MCF 10A (cell line): ENCODE results near the gene PCYT2. TPM values are rescaled to one million over a fixed set of nuclear protein-coding genes. Genes with fewer than 3 reads are reported as not detected.
A peak's percentile ranks its signal among the peaks of the same experiment; 100 is the strongest.

Source experiments
- BruUV-seq: library from RNA; stranded (reverse); fragments of 400-500 nt; replicated peaks from 2 replicates; lab custom pipeline; 2021; lab: Mats Ljungman, UMichigan
- CTCF ChIA-PET: fragments of 300-600 bp; sonication (Branson Sonifier 250); formaldehyde crosslinking; extraction: SDS; loops from one replicate; lab custom pipeline; 2021; ENCODE audit warnings: antibody characterized with exemption, inconsistent platforms; lab: Yijun Ruan, JAX
- POLR2A ChIA-PET: fragments of 300-600, 350-650 bp; sonication (Branson Sonifier 250); formaldehyde crosslinking; extraction: SDS; loops from one replicate; lab custom pipeline; 2020; ENCODE audit warnings: antibody characterized with exemption, inconsistent platforms; lab: Yijun Ruan, JAX
- DNase-seq: peaks from one replicate; pipeline ENCODE4 v3.0.0-alpha.2; 2018; ENCODE audit not compliant: unreplicated experiment
- H3K27ac Mint-ChIP-seq: one replicate; pipeline ENCODE4 v1.8.0; 2022; ENCODE audit warnings: mild to moderate bottlenecking, low read depth, mixed read lengths; ENCODE audit not compliant: unreplicated experiment
- H3K27me3 Mint-ChIP-seq: one replicate; pipeline ENCODE4 v1.8.0; 2022; ENCODE audit warnings: mixed read lengths; ENCODE audit not compliant: insufficient read depth, unreplicated experiment
- H3K36me3 Mint-ChIP-seq: one replicate; pipeline ENCODE4 v1.8.0; 2022; ENCODE audit warnings: mild to moderate bottlenecking, moderate library complexity, mixed read lengths; ENCODE audit not compliant: insufficient read depth, unreplicated experiment
- H3K4me1 Mint-ChIP-seq: one replicate; pipeline ENCODE4 v1.8.0; 2022; ENCODE audit warnings: mixed read lengths; ENCODE audit not compliant: insufficient read depth, unreplicated experiment
- H3K4me3 Mint-ChIP-seq: one replicate; pipeline ENCODE4 v1.8.0; 2022; ENCODE audit warnings: mild to moderate bottlenecking, moderate library complexity, mixed read lengths; ENCODE audit not compliant: unreplicated experiment
- H3K9me3 Mint-ChIP-seq: one replicate; pipeline ENCODE4 v1.8.0; 2022; ENCODE audit warnings: mixed read lengths; ENCODE audit not compliant: unreplicated experiment
- CTCF ChIP-seq: fragments of 200-600 bp; IDR thresholded peaks from one replicate; pipeline ENCODE4 v1.8.0; 2022; ENCODE audit warnings: antibody characterized with exemption, mild to moderate bottlenecking; ENCODE audit not compliant: unreplicated experiment
- intact Hi-C: fragments of 100-400 bp; cut with micrococcal nuclease; formaldehyde crosslinking; loops from 2 replicates; pipeline ENCODE4 v1.14.1; 2022
- total RNA-seq: library from RNA; stranded (reverse); gene quantifications from 2 replicates; pipeline ENCODE4 v1.2.3, GENCODE V29; 2022

Gene PCYT2
- total RNA-seq, 1 experiment from 2014 or later: 26.8 TPM

GRCh38 chr17:81930142-81931125, 19.2 kb upstream of the PCYT2 start:
- no peak for TF ChIP-seq CTCF
- ChIA-PET CTCF (no interaction called here), POLR2A (interaction anchor here (0.6 to 0.7 kb wide), 3 partner anchors 13 to 195 kb away, joined by 3 read pairs; no protein-coding TSS in a partner anchor)
- H3K36me3 Mint-ChIP-seq: peaks cover 7% of the 10 kb centered on the region
- intact Hi-C loops: no loop called here
- no peaks in the 10 kb centered on the region for H3K27me3 Mint-ChIP-seq
- peaks cover 11% of the 10 kb centered on the region for H3K4me1 Mint-ChIP-seq
- BruUV-seq: no TSS peak
- no peak overlapping the region for H3K4me3 Mint-ChIP-seq
- no peaks in the 10 kb centered on the region for H3K9me3 Mint-ChIP-seq
- no peak for DNase-seq
- no peak overlapping the region for H3K27ac Mint-ChIP-seq

DNA sequence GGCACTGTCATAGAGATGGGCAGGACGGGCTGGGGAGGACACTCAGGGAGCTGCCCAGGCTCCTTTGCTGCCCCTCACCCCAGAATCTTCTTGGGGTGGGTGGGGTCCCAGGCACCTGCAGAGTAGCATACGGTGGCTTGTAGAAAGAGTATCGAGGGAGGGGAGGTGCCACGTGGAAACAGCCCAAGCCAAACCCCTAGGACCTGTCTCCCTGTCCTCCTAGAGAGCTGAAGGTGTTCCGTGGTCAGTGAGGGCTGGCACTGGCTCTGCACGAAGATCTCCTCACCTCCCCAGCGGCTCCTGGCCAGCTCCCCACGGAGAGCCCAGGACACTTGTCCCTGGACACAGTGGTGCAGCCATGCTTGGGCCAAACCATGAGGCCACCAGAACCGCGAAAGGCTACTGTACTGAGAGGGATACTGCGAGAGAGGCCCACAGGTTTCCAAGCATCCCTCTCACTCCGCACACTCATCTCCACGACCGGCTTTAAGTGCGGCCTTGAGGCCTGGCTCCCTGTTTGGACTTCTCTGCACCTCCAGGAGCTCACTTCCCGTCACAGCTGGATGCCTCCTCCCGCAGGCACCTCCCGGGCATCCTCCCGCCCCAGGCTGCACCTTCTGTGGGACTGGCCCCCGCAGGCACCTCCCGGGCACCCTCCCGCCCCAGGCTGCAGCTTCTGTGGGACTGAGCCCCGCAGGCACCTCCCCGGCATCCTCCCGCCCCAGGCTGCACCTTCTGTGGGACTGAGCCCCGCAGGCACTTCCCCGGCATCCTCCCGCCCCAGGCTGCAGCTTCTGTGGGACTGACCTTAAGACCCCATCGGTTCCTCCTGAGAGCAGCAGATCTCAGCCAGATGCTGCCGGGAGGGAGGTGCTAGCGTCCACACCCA, 18.3 kb upstream of the PCYT2 start:
- Mint-ChIP-seq H3K27me3 (no peaks in the 10 kb centered on the region), H3K4me3 (peak overlapping the region; percentile 66), H3K4me1 (peaks cover 11% of the 10 kb centered on the region), H3K27ac (no peak overlapping the region), H3K9me3 (no peaks in the 10 kb centered on the region), H3K36me3 (peaks cover 7% of the 10 kb centered on the region)
- ChIA-PET CTCF (interaction anchor here (1.3 kb wide), 1 partner anchor 25 kb away, joined by 5 read pairs; no protein-coding TSS in a partner anchor), POLR2A (interaction anchor here (0.6 kb wide), 2 partner anchors 12 to 190 kb away, joined by 3 read pairs; no protein-coding TSS in a partner anchor)
- no peak for DNase-seq
- BruUV-seq: no TSS peak
- no peak for TF ChIP-seq CTCF
- intact Hi-C loops: no loop called here

DNA sequence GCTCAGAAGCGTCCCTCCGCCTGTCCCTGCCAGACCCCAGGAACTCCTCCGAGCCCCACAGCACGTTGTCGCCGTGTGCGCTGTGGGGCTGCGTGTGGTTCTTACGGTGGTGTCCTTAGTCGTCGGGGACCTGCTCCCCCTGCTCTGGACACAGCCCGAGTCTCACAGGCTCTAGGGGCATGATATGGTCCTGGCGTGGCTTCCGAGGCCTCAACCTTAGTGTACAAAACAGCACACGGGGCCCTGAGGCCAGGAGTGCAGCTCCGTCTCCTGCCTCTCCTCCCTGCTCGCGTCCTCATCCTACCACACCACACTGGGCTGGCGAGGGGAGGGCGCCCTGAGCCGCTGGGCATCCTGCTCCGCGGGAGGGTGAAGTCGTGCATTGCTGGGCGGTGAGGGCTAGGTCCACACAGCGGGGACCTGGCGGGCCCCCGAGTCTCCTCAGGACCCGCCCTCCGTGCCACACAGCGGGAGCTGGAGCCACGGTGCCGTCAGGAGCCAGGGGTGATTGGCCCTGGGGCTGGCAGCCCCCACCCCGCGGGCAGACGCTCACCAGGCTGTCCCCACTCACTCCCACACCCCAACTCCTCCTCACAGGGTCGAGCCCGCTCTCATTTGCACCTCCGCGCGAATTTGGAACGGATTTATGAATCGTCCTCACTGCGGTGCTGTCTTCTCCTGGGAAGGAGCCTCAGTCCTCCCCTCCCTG, 17.5 kb upstream of the PCYT2 start:
- DNase-seq: no peak
- ChIA-PET POLR2A (interaction anchor here (1.0 to 6.3 kb wide), 7 partner anchors 9 to 170 kb away, joined by 4 to 59 read pairs (median 9); partner anchors contain the start of genes CENPX, FASN, LRRC45 and PCYT2), CTCF (interaction anchor here (0.9 to 1.3 kb wide), 5 partner anchors 15 to 81 kb away, joined by 3 to 7 read pairs (median 5); no protein-coding TSS in a partner anchor)
- BruUV-seq: no TSS peak
- H3K9me3 Mint-ChIP-seq: no peaks in the 10 kb centered on the region
- no peak for TF ChIP-seq CTCF
- H3K4me1 Mint-ChIP-seq: peaks cover 14% of the 10 kb centered on the region
- peak overlapping the region; percentile 66 for H3K4me3 Mint-ChIP-seq
- H3K27ac Mint-ChIP-seq: no peak overlapping the region
- no peaks in the 10 kb centered on the region for H3K27me3 Mint-ChIP-seq
- intact Hi-C loops: no loop called here
- peaks cover 2% of the 10 kb centered on the region for H3K36me3 Mint-ChIP-seq
